HepG2 (cell line): ENCODE measurements around the gene AKAP1. TPM values are rescaled to one million over a fixed set of nuclear protein-coding genes. Genes with fewer than 3 reads are reported as not detected.

Experiments
- ATAC-seq: fragments of 200-7000 bp; cut with Tn5 transposase; 3 replicates; pipeline ENCODE4 v1.9.1; 2020; ENCODE audit warnings: mild to moderate bottlenecking, moderate library complexity
- BruUV-seq: library from RNA; stranded (reverse); fragments of 400-500 nt; replicated peaks from 2 replicates; lab custom pipeline; 2021; lab: Mats Ljungman, UMichigan
- CTCF ChIA-PET: fragments of 300-600 bp; formaldehyde crosslinking; extraction: SDS; loops from one replicate; lab custom pipeline; 2021; ENCODE audit warnings: low total read pairs, inconsistent platforms, low intra/inter-chr PET ratio; lab: Yijun Ruan, JAX
- POLR2A ChIA-PET: fragments of 350-600 bp; sonication (Branson Sonifier 250); formaldehyde crosslinking; loops from one replicate; lab custom pipeline; 2020; ENCODE audit warnings: antibody characterized with exemption, inconsistent platforms; lab: Yijun Ruan, JAX
- DNase-seq: peaks from one replicate; pipeline ENCODE4 v3.0.0-alpha.2; 2015; ENCODE audit warnings: low spot score
- FAIRE-seq: peaks from 3 replicates; lab custom pipeline; 2011; peaks lifted over from hg19 to GRCh38; lab: Jason Lieb, UNC
- H2AFZ ChIP-seq: one replicate; pipeline ENCODE4 v1.6.1; 2011; ENCODE audit warnings: low read length, inconsistent platforms
- H3K27ac ChIP-seq: fragments of 300-600 bp; 3 replicates; pipeline ENCODE4 v1.8.0; 2011; ENCODE audit warnings: mixed run types, mild to moderate bottlenecking, mixed read lengths, low read length, inconsistent platforms; ENCODE audit not compliant: insufficient read depth; ENCODE audit errors: extremely low read length
- H3K27me3 ChIP-seq, 2 experiments: fragments of 200-600 bp in 1 of 2; 2 replicates in 1 of 2; 3 replicates in 1 of 2; pipeline versions ENCODE4 v1.6.0 to v1.8.0; 2011; ENCODE audit warnings: low read length in 2 of 2, mild to moderate bottlenecking in 2 of 2, moderate library complexity in 2 of 2, inconsistent platforms in 1 of 2; ENCODE audit not compliant: insufficient read depth in 2 of 2, control insufficient read depth in 1 of 2
- H3K36me3 ChIP-seq, 2 experiments: fragments of 200-600 bp in 1 of 2; replicated peaks in 1 of 2; 2 replicates in 1 of 2; 3 replicates in 1 of 2; pipeline versions ENCODE4 v1.5.1 to v1.8.0; 2011; ENCODE audit warnings: low read length in 2 of 2, inconsistent platforms in 1 of 2; ENCODE audit not compliant: insufficient read depth in 2 of 2, control insufficient read depth in 1 of 2
- H3K4me1 ChIP-seq: 2 replicates; pipeline ENCODE4 v1.5.1; 2012; ENCODE audit warnings: low read length, inconsistent platforms; ENCODE audit not compliant: insufficient read depth
- H3K4me2 ChIP-seq: 2 replicates; pipeline ENCODE4 v1.6.0; 2011; ENCODE audit warnings: low read depth, low read length, inconsistent platforms
- H3K4me3 ChIP-seq, 3 experiments: fragments of 200-600 bp in 1 of 3; sonication (generic), shearing (Covaris generic) in 1 of 3; replicated peaks in 1 of 3; 2 replicates each; pipeline ENCODE4 v1.5.1; 2011 to 2016; ENCODE audit warnings: low read length in 3 of 3, inconsistent platforms in 2 of 3, low read depth in 2 of 3, mild to moderate bottlenecking in 2 of 3, control low read depth in 1 of 3, mixed read lengths in 1 of 3; ENCODE audit not compliant: insufficient read depth in 1 of 3
- H3K79me2 ChIP-seq: one replicate; pipeline ENCODE4 v1.6.1; 2011; ENCODE audit warnings: low read length, inconsistent platforms; ENCODE audit not compliant: insufficient read depth
- H3K9ac ChIP-seq: 2 replicates; pipeline ENCODE4 v1.6.0; 2011; ENCODE audit warnings: mild to moderate bottlenecking, low read depth, low read length, inconsistent platforms; ENCODE audit not compliant: insufficient read depth
- H3K9me3 ChIP-seq: 2 replicates; pipeline ENCODE4 v1.5.1; 2012; ENCODE audit warnings: mild to moderate bottlenecking, low read length
- H4K20me1 ChIP-seq: 2 replicates; pipeline ENCODE4 v1.6.0; 2011; ENCODE audit warnings: inconsistent platforms, mild to moderate bottlenecking, low read length, moderate library complexity; ENCODE audit not compliant: insufficient read depth
- CBFB ChIP-seq: sonication (generic); formaldehyde crosslinking; IDR thresholded peaks from 2 replicates; pipeline ENCODE4 v1.4.0; 2020; ENCODE audit warnings: missing genetic modification reagents
- GATA4 ChIP-seq: sonication (generic); IDR thresholded peaks from 2 replicates; pipeline ENCODE4 v1.6.1; 2016; ENCODE audit warnings: antibody characterized with exemption, low read depth, borderline replicate concordance
- HCFC1 ChIP-seq: fragments of 150-350 bp; IDR thresholded peaks from 2 replicates; pipeline ENCODE4 v1.6.1; 2014; ENCODE audit warnings: low read depth, low read length
- HNRNPUL1 ChIP-seq: fragments of 200-400 bp; formaldehyde crosslinking; IDR thresholded peaks from 2 replicates; pipeline ENCODE4 v1.6.1; 2017; ENCODE audit warnings: low read depth, mild to moderate bottlenecking, low read length, moderate library complexity
- HOXA9 ChIP-seq: sonication (generic); formaldehyde crosslinking; IDR thresholded peaks from 2 replicates; pipeline ENCODE4 v1.8.1; 2022; ENCODE audit warnings: missing genetic modification reagents, mild to moderate bottlenecking, moderate library complexity, borderline replicate concordance
- KLF16 ChIP-seq, 2 experiments: sonication (generic) in 1 of 2; formaldehyde crosslinking in 1 of 2; IDR thresholded peaks; 2 replicates each; pipeline versions ENCODE4 v1.6.1 to v1.8.0; 2016 to 2023; ENCODE audit warnings: missing genetic modification reagents in 2 of 2, missing compliant biosample characterization in 1 of 2
- ZFP37 ChIP-seq: sonication (generic); formaldehyde crosslinking; IDR thresholded peaks from 2 replicates; pipeline ENCODE4 v1.4.0; 2020; ENCODE audit warnings: missing genetic modification reagents, borderline replicate concordance
- ZNF460 ChIP-seq: sonication (generic); formaldehyde crosslinking; IDR thresholded peaks from 2 replicates; pipeline ENCODE4 v1.5.1; 2020; ENCODE audit warnings: missing genetic modification reagents, mild to moderate bottlenecking, borderline replicate concordance
- WGBS: methylation state at CpG from one replicate; pipeline ENCODE4 v1.1.6; 2017; ENCODE audit warnings: low lambda C conversion rate; 5-methylcytosine and 5-hydroxymethylcytosine counted together
- in situ Hi-C: cut with HindIII; loops from 2 replicates; pipeline ENCODE4 v1.10.0; 2017; ENCODE audit warnings: low pct_unique_long_range_greater_than_20kb; ENCODE audit not compliant: extremely low pct_ligation_motif_present
- intact Hi-C: fragments of 100-400 bp; cut with micrococcal nuclease; formaldehyde crosslinking; loops from one replicate; pipeline ENCODE4 v1.10.0; 2022; ENCODE audit not compliant: unreplicated experiment
- polyA plus RNA-seq, 8 experiments: library from polyadenylated mRNA; depleted of rRNA in 3 of 8; stranded (reverse) in 7 of 8; unstranded in 1 of 8; fragments of >200 nt; fragmentation: Illumina TruSeq in 4 of 8; extraction: Trizol in 4 of 8; gene quantifications; 2 replicates each; pipeline versions ENCODE4 v1.2.1 to v1.2.3, GENCODE V29; 2011 to 2016; ENCODE audit warnings: low read depth in 4 of 8, missing spikeins in 1 of 8, mixed read lengths in 1 of 8; ENCODE audit not compliant: insufficient read depth in 1 of 8
- total RNA-seq, 5 experiments: library from RNA; depleted of rRNA; stranded (reverse); fragments of >200 nt; fragmentation: Illumina TruSeq; extraction: Trizol; gene quantifications; 2 replicates each; pipeline ENCODE4 v1.2.3, GENCODE V29; 2016; ENCODE audit warnings: low read depth in 1 of 5

AKAP1 gene
- total and polyA plus RNA-seq, 2 of the 13 experiments (the other 11 are each of a cell fraction or from before 2014, with no cell fraction given), result 101 to 131 TPM

GRCh38 chr17:57138030-57138911, 53.2 kb downstream of the AKAP1 start:
- Histone ChIP-seq H3K27me3 (0 out of 5 replicates have a peak, but pooled peaks cover 0 to 3% of the 10 kb centered on the region in 2 experiments), H3K27ac (no peak overlapping the region), H2AFZ (no peak overlapping the region), H3K36me3 (no peaks in the 10 kb centered on the region), H4K20me1 (no peaks in the 10 kb centered on the region), H3K4me2 (no peak overlapping the region), H3K9me3 (no peaks in the 10 kb centered on the region), H3K9ac (no peak overlapping the region), H3K4me3 (no peak overlapping the region), H3K79me2 (no peaks in the 10 kb centered on the region), H3K4me1 (peaks cover 19% of the 10 kb centered on the region)
- TF ChIP-seq ZFP37 (CRISPR knock-in tag), result no peak
- no peak for TF ChIP-seq CBFB (CRISPR knock-in tag)
- no peak for TF ChIP-seq HNRNPUL1
- peak; percentile 10; the same call in 1 of the 2 replicates for TF ChIP-seq HCFC1
- no peak for TF ChIP-seq KLF16 (CRISPR knock-in tag; IDR thresholded peaks at IDR 0.05)
- TF ChIP-seq GATA4, result no peak
- TF ChIP-seq HOXA9 (CRISPR knock-in tag), result no peak
- TF ChIP-seq ZNF460 (CRISPR knock-in tag), result no peak
- no TSS peak for BruUV-seq
- ATAC-seq (peak; percentile 48), DNase-seq (no peak), FAIRE-seq (no peak)
- 51% methylated on average over 15 of the region's 17 CpGs for WGBS
- CTCF ChIA-PET, result no interaction called here
- POLR2A ChIA-PET, result no interaction called here
- in situ Hi-C loops, result loop anchor here (5.0 to 10.0 kb wide), 2 partner anchors 467 to 599 kb away; no protein-coding TSS in a partner anchor
- intact Hi-C loops, result no loop called here
